ENCODE data around the gene FRMPD4.

The FRMPD4 gene

DNA sequence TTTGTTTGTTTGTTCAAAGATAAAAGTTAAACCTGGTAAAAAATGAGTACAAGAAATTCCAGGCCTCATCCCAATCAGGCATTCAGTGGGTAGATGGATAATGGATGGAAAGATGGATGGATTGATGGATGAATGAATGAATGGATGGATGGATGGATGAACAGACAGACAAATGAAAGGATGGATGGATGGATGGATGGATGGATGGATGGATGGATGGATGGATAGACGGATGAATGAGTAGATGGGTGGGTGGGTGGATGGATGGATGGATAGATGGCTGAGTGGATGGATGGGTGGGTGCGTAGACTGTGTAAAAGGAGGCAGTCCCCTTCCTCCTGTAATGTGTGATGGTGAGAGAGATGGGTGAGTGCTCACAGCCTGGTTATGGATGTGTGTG, 206.7 kb downstream of the FRMPD4 start:
- no peak for DNase-seq (ENCODE audit: low read depth)
- TF ChIP-seq, protein P1, sequence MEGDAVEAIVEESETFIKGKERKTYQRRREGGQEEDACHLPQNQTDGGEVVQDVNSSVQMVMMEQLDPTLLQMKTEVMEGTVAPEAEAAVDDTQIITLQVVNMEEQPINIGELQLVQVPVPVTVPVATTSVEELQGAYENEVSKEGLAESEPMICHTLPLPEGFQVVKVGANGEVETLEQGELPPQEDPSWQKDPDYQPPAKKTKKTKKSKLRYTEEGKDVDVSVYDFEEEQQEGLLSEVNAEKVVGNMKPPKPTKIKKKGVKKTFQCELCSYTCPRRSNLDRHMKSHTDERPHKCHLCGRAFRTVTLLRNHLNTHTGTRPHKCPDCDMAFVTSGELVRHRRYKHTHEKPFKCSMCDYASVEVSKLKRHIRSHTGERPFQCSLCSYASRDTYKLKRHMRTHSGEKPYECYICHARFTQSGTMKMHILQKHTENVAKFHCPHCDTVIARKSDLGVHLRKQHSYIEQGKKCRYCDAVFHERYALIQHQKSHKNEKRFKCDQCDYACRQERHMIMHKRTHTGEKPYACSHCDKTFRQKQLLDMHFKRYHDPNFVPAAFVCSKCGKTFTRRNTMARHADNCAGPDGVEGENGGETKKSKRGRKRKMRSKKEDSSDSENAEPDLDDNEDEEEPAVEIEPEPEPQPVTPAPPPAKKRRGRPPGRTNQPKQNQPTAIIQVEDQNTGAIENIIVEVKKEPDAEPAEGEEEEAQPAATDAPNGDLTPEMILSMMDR (IDR thresholded peaks at IDR 0.05; ENCODE audit: insufficient read depth, low read depth, low read length, missing control alignments) = no peak
- no peak overlapping the region for H3K4me3 ChIP-seq (ENCODE audit: low read length)

DNA sequence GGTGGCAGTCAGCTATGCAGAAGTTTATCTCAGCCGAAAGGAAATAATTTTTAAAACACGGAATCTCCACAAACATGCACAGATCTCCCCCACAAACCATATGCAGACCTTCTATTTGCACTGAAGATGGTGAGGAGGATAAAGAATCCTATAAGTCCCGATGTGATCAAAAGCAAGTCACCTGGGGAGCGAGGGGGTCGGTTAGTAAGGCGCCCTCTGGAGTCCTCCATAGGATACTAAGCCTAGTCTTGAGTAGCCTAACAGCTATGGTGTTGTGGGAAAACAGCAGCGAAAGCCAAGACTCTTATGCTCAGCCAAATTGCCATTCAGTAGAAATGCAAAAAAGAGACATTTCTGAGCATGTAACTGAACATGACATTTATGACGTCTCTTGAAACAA, 210.9 kb downstream of the FRMPD4 start:
- TF ChIP-seq, protein P1 (IDR thresholded peaks at IDR 0.05; ENCODE audit: insufficient read depth, low read depth, low read length, missing control alignments) = no peak
- no peak for DNase-seq (ENCODE audit: low read depth)
- H3K4me3 ChIP-seq (ENCODE audit: low read length) = no peak overlapping the region

DNA sequence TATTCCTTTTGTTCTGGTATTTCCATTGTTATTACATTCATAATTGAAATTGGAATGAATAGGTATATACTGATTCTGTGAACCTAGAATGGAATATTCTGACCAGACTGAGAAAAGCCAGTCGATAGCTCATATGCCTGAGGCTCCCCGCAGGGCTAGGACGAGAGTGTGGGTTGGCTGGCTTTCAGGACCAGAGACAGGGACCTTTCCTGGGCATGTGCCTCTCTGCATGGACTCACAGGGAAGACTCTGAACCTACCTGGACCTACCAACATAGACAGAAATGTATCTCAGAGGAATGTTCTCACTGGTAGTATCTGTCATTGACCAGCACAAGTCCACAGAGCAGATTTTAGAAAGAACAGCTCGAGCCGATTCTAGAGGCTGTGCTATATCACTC, 214.6 kb downstream of the FRMPD4 start:
- no peak overlapping the region for H3K4me3 ChIP-seq (ENCODE audit: low read length)
- DNase-seq (ENCODE audit: low read depth) = no peak
- TF ChIP-seq, protein P1 (IDR thresholded peaks at IDR 0.05; ENCODE audit: insufficient read depth, low read depth, low read length, missing control alignments) = no peak

DNA sequence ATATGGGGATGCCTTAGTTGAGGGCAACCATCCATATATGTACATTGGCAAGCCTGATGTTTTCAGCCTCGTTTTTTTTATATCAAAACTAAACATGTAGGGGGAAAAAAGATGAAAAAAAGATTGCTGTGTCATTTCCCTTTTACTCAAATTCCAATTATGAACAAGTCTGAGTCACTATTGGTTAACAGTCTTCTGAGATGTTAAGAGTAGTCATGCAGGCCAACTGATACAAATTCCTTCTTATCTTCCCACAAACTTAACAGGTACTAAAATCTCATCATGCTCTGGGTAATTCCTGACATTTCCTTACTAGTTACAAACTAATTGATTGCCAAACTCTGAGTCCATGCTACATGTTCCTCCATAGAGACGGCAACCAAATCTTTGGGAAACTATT, 222.1 kb downstream of the FRMPD4 start:
- peak; percentile 69 for DNase-seq (ENCODE audit: low read depth)
- H3K4me3 ChIP-seq (ENCODE audit: low read length) = no peak overlapping the region
- TF ChIP-seq, protein P1 (IDR thresholded peaks at IDR 0.05; ENCODE audit: insufficient read depth, low read depth, low read length, missing control alignments) = no peak

DNA sequence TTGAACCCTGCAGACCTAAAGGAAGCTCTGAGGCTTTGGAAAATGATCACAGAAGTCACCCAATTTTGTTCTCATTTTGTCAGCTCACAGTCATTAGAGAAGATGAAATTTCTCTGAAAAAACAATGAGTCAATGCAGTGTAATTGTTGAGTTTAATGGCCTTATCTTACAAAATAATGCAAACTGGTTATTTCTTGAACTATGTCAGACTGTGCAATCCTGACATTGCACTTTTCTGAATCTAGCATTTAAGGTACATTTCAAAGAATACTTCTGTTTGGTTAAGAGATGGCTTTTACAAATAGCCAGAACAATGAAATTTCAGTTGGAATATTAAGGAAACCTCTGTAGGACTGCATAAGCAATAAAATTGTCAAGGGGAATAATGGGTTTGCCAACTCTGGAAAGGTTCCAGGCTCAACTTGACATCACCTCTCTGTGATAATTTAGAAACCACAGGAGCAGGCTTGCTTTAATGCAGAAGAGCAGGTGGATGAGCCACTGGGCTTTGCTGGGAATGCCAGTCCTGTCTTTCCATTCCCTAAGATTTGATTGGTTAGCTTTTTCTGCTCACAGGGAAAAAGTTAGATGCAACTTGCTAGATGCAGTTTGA, 222.8 kb downstream of the FRMPD4 start:
- peak; percentile 6 for DNase-seq (ENCODE audit: low read depth)
- no peak overlapping the region for H3K4me3 ChIP-seq (ENCODE audit: low read length)
- TF ChIP-seq, protein P1 (IDR thresholded peaks at IDR 0.05; ENCODE audit: insufficient read depth, low read depth, low read length, missing control alignments) = no peak

DNA sequence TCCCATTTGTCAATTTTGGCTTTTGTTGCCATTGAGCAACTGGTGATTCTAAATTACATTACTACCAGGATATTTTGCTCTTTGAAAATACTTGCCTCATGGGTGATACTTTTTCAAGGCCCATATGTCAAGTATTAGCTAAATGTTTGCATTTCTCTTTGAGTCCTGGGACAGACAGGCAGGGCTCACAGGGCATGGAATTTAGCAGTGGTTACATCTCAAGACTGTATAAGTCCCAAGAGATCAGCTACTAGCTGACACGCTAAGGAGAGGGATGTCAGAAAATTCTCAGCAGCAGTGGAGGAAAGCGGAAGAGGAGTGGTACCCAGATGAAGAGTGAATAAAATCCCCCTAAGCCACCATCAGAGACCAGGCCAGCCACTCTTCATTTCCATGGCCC, 224.9 kb downstream of the FRMPD4 start:
- TF ChIP-seq, protein P1 (IDR thresholded peaks at IDR 0.05; ENCODE audit: insufficient read depth, low read depth, low read length, missing control alignments) = no peak
- DNase-seq (ENCODE audit: low read depth) = no peak
- no peak overlapping the region for H3K4me3 ChIP-seq (ENCODE audit: low read length)

DNA sequence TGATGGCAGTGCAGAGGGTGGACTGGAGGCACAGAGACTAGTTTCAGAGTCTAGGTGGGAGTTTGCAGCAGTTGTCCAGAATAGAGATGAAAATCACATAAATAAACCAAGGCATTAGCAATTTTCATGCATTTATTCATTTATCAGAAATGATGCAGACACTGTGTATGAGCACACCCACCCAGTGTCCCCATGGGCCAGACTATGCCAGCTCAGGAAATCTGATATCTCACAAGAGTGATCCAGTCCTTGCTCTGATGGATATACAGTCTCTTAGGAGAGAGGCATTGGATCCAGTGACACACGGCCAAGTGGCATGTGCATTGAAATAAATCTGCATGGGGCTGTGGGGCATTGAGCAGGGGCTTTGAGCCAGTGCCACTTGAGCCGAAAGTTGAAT, 228.2 kb downstream of the FRMPD4 start:
- DNase-seq (ENCODE audit: low read depth) = no peak
- H3K4me3 ChIP-seq (ENCODE audit: low read length) = no peak overlapping the region
- TF ChIP-seq, protein P1 (IDR thresholded peaks at IDR 0.05; ENCODE audit: insufficient read depth, low read depth, low read length, missing control alignments) = no peak
